ENCODE data around the gene DOCK9. TPM values are rescaled to one million over a fixed set of nuclear protein-coding genes. Genes with fewer than 3 reads are reported as not detected.

The DOCK9 gene
- total RNA-seq, 1 experiment from 2014 or later: 31.7 TPM

GRCh38 chr13:98860491-98860890 lies 117.4 kb downstream of the DOCK9 start:
- Histone ChIP-seq H3K4me3 (ENCODE audit: low read length) (no peak overlapping the region), H3K9me2 (replicated peaks; ENCODE audit: low read length) (no peaks in the 10 kb centered on the region), H3F3A (ENCODE audit: low read length, unreplicated experiment) (no peaks in the 10 kb centered on the region), H3K9ac (ENCODE audit: low read length) (no peak overlapping the region), H3K9me3 (ENCODE audit: low read length) (no peaks in the 10 kb centered on the region), H2AFZ (ENCODE audit: low read length) (no peak overlapping the region), H3K36me3 (ENCODE audit: low read depth, low read length) (no peaks in the 10 kb centered on the region; the same call in 1 of the 2 replicates), H3K4me2 (ENCODE audit: low read length) (no peak overlapping the region), H4K20me1 (ENCODE audit: low read length) (no peaks in the 10 kb centered on the region), H3K4me1 (ENCODE audit: insufficient read depth, low read length) (no peaks in the 10 kb centered on the region), H3K27me3 (ENCODE audit: low read length) (no peaks in the 10 kb centered on the region), H3K79me2 (ENCODE audit: low read length) (no peaks in the 10 kb centered on the region), H3K27ac (ENCODE audit: low read length) (no peak overlapping the region)
- no peak for ATAC-seq
- CTCF ChIA-PET: no interaction called here
- BruUV-seq (replicated peaks): no TSS peak
- DNase-seq: no peak
- TF ChIP-seq EZH2 (IDR thresholded peaks at IDR 0.05; ENCODE audit: low read length, unreplicated experiment) (no peak), CTCF (conservative IDR thresholded peaks at IDR 0.05; ENCODE audit: low read depth, low read length) (no peak), EZH2phosphoT487 (IDR thresholded peaks at IDR 0.05; ENCODE audit: borderline replicate concordance, low read length) (no peak)
- POLR2A ChIA-PET (ENCODE audit: unreplicated experiment): no interaction called here
- intact Hi-C loops (cut with micrococcal nuclease): no loop called here

- Histone ChIP-seq H3K4me1 (ENCODE audit: insufficient read depth, low read length) (no peaks in the 10 kb centered on the region), H3K9ac (ENCODE audit: low read length) (no peak overlapping the region), H3K27me3 (ENCODE audit: low read length) (no peaks in the 10 kb centered on the region), H3K36me3 (ENCODE audit: low read depth, low read length) (no peaks in the 10 kb centered on the region; the same call in 1 of the 2 replicates), H3K27ac (ENCODE audit: low read length) (no peak overlapping the region), H3K9me2 (replicated peaks; ENCODE audit: low read length) (no peaks in the 10 kb centered on the region), H3K79me2 (ENCODE audit: low read length) (no peaks in the 10 kb centered on the region), H4K20me1 (ENCODE audit: low read length) (no peaks in the 10 kb centered on the region), H3K9me3 (ENCODE audit: low read length) (no peaks in the 10 kb centered on the region), H3K4me2 (ENCODE audit: low read length) (no peak overlapping the region), H3F3A (ENCODE audit: low read length, unreplicated experiment) (no peaks in the 10 kb centered on the region), H2AFZ (ENCODE audit: low read length) (no peak overlapping the region), H3K4me3 (ENCODE audit: low read length) (no peak overlapping the region)
- BruUV-seq (replicated peaks): no TSS peak
- TF ChIP-seq CTCF (conservative IDR thresholded peaks at IDR 0.05; ENCODE audit: low read depth, low read length): no peak
- TF ChIP-seq EZH2 (IDR thresholded peaks at IDR 0.05; ENCODE audit: low read length, unreplicated experiment): no peak
- TF ChIP-seq EZH2phosphoT487 (IDR thresholded peaks at IDR 0.05; ENCODE audit: borderline replicate concordance, low read length): no peak
- POLR2A ChIA-PET (ENCODE audit: unreplicated experiment): no interaction called here
- no peak for ATAC-seq
- CTCF ChIA-PET: no interaction called here
- DNase-seq: no peak
- intact Hi-C loops (cut with micrococcal nuclease): no loop called here
Observed at GRCh38 chr13:98858191-98858590, 119.7 kb downstream of the DOCK9 start.

GRCh38 chr13:98856983-98857382 lies 120.9 kb downstream of the DOCK9 start:
- no peak overlapping the region for H3K4me3 ChIP-seq (ENCODE audit: low read length)
- CTCF ChIA-PET: no interaction called here

More at GRCh38 chr13:98856983-98857382, 120.9 kb downstream of the DOCK9 start:
- POLR2A ChIA-PET (ENCODE audit: unreplicated experiment): no interaction called here
- H3K9ac ChIP-seq (ENCODE audit: low read length): no peak overlapping the region
- intact Hi-C loops (cut with micrococcal nuclease): no loop called here
- H4K20me1 ChIP-seq (ENCODE audit: low read length): no peaks in the 10 kb centered on the region
- no peak for TF ChIP-seq CTCF (conservative IDR thresholded peaks at IDR 0.05; ENCODE audit: low read depth, low read length)
- no peak for TF ChIP-seq EZH2phosphoT487 (IDR thresholded peaks at IDR 0.05; ENCODE audit: borderline replicate concordance, low read length)
- no peak for TF ChIP-seq EZH2 (IDR thresholded peaks at IDR 0.05; ENCODE audit: low read length, unreplicated experiment)
- H3K27ac ChIP-seq (ENCODE audit: low read length): no peak overlapping the region
- no peak overlapping the region for H3K4me2 ChIP-seq (ENCODE audit: low read length)
- no peaks in the 10 kb centered on the region for H3K27me3 ChIP-seq (ENCODE audit: low read length)
- no peak overlapping the region for H2AFZ ChIP-seq (ENCODE audit: low read length)
- no peaks in the 10 kb centered on the region for H3K9me3 ChIP-seq (ENCODE audit: low read length)
- no peaks in the 10 kb centered on the region for H3K79me2 ChIP-seq (ENCODE audit: low read length)
- no peaks in the 10 kb centered on the region for H3K9me2 ChIP-seq (replicated peaks; ENCODE audit: low read length)
- BruUV-seq (replicated peaks): no TSS peak
- no peaks in the 10 kb centered on the region for H3F3A ChIP-seq (ENCODE audit: low read length, unreplicated experiment)
- H3K36me3 ChIP-seq (ENCODE audit: low read depth, low read length): no peaks in the 10 kb centered on the region; the same call in 1 of the 2 replicates
- H3K4me1 ChIP-seq (ENCODE audit: insufficient read depth, low read length): no peaks in the 10 kb centered on the region
- DNase-seq: no peak
- ATAC-seq: no peak
